HG03378 (cell line): ENCODE data around the gene GRAP2.
"Not testable (repeated sequence)": the region's sequence is repeated elsewhere in the genome, so short reads cannot be mapped to it uniquely, and the experiment has no call there.

Experiments
- ATAC-seq: cut with Tn5 transposase; IDR thresholded peaks from one replicate; pipeline ENCODE4 v1.9.1; 2021; ENCODE audit warnings: mild to moderate bottlenecking, moderate library complexity; ENCODE audit not compliant: unreplicated experiment

Gene GRAP2

DNA sequence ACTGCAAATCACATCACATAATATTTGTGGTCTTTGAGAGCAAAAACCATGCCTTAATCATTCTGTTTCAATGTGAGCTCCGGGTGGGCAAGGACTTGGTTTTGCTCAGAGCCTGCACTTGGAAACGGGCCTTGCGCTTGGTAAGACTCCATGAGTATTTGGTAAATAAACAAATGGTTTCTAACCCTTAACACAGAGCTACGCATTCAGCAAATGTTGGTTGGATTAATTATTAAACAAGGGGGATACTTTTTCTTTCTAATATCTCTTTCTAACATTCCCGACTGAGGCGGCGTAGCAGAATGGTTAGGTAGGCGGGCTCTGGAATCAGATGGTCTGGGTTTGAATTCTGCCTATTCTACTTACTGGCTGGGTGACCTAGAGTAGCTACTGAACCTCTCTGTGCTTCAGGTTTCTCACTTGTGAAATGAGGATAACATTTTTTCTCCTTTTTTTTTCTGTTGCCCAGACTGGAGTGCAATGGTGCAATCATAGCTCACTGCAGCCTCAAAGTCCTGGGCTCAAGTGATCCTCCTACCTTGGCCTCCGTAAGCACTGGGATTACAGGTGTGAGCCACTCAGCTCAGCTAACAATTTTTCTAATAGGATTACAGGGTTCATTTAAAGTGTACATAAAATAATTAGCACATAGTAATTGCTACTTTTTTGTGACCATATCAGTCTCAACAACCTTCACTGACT, 90.4 kb downstream of the GRAP2 start:
- ATAC-seq, result no peak

- ATAC-seq, result no peak
Observed at GRCh38 chr22:39992088-39992826, 91.4 kb downstream of the GRAP2 start.

- ATAC-seq, result not testable (repeated sequence)
Observed at GRCh38 chr22:39992894-39993293, 92.0 kb downstream of the GRAP2 start.

DNA sequence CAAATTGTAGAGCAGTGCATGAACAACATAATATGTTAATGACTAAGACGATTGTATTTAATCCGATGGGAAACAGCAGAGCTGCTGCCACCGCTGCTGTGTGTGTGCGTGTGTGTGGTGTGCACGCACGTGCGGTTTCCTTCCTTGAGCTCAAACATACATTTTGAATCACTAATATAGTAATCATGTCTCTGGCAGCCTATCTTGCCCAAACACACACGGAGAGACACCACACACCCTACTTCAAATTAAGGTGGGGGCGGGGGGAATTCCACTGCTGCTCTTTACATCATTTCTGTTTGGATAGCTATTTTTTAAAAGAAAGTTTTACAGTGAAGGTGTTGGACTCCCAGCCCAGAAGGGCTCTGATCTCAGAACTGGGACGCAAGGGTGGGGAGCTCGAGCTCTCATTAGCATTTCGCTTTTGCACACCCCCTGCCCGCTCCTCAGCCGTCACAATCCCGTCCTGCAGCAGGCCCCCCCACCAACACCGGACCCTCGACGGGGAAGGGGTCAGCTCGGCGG, 93.2 kb downstream of the GRAP2 start:
- ATAC-seq, result no peak

GRCh38 chr22:39994566-39995392, 93.9 kb downstream of the GRAP2 start, which contains the start of gene FAM83F:
Gene FAM83F, plus strand, starts transcription at chr22:39994954. Its CDS starts 89 bp downstream, at chr22:39995043.
- no peak for ATAC-seq

DNA sequence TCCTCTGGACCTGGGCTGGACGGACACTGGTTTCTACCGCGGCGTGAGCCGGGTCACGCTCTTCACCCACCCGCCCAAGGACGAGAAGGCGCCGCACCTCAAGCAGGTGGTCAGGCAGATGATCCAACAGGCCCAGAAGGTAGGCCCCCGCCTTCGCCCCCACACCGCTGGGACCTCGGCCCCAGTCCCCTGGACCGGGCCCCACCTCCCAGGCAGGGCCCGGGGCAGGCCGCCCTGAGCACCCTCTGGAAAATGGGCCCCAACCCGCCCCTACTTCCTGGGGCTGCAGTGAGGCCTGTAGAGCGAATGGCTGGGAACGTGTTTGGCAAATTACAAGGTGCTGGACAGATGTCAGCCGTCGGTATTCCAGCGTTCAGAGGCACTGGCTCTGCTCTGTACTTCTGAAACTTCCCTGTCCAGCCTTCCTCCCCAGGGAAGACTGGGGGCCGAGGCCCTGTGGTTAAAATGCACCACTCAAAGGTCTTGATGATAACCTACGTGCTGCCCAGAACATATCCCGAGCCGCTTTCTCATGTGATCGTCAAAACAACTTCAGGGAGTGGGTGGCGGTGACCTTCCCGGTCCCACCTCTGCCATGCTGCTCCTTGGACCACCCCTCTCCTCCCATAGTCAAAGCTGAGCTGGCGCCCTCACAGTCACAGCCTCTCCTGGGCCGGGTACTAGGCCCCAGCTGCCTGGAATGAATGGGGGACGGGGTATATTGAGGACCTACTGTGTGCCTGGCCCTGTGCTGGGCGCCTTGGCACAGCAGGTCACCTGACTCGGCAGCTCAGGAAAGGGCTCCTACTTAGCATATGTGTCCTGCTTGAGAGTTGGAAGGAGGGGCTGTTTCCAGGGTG, 94.7 kb downstream of the GRAP2 start:
- ATAC-seq, result no peak

DNA sequence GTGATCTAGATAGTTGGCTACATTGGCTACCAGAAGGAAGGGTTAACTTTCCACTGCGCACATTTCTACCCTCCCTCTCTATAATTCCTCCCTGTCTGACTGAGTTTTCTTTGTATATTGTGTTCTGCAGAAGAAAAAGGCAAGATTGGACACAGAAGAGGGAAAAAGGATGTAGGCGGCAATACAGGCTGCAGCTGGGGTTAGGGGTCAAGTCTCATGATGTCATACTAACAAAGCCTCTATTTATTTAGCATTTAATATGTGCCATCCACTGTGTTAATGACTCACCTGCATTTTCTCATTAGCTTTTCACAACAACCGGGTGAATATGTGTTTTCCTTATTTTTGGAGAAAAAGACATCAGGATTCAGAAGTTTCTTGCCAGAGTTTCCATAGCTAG, 95.8 kb downstream of the GRAP2 start:
- no peak for ATAC-seq

DNA sequence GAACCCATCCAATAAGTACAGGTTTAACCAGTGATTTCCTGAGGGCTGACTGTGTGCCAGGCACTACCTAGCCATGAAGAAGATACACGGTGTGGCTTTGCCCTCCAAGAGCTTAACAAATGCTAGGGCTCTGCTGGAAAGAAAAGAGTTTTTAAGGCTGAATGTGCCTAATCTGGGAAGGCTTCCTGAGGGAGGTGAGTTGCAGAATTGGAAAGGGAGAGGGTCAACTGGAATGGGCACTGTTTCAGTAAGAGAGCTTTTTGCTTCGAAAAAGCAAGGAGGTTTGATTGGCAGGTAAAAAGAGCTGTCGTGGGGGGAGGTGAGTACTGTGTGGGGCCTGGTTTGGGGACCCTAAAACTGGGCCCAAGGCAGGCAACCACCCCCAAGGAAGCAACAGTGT, 96.5 kb downstream of the GRAP2 start:
- ATAC-seq, result no peak

GRCh38 chr22:39997939-39998726, 97.2 kb downstream of the GRAP2 start:
- ATAC-seq, result no peak

DNA sequence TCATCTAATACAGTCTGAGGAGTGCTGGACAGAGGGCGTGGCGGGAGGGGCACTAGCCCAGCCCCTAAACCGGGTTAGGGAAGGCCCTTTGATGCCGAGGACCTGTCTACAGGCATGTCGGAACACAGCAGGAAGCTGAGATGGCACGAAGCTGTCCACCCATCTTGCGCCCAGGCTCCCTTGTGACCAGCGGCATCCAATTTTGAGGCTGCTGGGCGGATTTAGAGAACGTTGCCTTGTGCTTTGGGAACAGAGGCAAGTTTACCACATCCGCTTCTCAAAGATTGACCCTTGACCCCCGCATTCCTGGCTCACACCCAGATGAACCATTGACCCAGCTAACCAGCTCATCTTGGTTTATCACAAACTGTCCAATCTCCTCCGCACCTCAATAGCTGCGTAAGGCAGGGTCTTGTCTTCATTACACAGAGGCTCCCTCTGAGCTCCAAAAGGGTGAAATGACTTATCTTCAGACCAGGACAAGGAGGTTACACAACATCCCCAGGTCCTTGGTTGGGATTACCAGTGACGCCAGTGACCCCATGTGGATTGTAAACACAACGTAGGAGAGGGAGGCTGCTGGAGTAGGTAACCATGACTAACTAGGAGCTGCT, 98.4 kb downstream of the GRAP2 start:
- ATAC-seq, result no peak

DNA sequence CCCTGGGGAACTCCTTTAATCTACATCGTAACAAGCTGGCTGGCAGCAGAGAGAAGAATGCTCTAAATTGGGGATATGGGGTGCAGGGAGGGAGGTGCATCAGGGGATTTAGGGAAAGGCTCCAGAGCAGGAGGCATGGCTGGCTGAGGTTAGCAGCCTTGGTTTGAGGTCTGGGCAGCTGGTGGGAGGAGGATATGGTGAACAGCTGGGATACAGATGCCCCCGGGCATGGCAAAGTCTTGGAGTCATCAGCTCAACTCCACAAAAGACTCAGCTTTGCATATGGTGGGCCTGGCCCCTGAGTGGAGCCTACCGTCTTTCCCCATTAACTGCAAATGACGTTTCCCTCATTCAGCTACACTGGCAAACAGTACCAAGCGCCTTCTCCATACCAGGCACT, 99.3 kb downstream of the GRAP2 start:
- no peak for ATAC-seq

DNA sequence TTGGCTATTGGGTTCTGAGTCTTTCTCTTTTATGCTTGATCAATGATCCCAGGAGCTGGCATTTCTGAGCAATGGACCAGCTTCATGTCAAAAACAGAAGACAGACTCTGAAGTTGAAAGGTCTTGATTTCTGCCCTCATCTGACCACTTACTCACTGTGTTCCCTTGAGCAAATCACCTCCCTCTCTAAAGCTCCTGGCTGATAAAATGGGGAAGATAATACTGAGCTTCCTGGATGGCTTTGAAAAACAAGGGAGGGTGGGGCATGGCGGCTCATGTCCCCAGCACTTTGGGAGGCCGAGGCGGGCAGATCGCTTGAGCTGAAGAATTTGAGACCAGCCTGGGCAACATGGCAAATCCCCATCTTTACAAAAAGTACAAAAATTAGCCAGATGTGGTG, 100.2 kb downstream of the GRAP2 start:
- no peak for ATAC-seq

GRCh38 chr22:40001800-40002577, 101.1 kb downstream of the GRAP2 start:
- no peak for ATAC-seq

GRCh38 chr22:40002935-40003715, 102.2 kb downstream of the GRAP2 start:
- ATAC-seq, result no peak

DNA sequence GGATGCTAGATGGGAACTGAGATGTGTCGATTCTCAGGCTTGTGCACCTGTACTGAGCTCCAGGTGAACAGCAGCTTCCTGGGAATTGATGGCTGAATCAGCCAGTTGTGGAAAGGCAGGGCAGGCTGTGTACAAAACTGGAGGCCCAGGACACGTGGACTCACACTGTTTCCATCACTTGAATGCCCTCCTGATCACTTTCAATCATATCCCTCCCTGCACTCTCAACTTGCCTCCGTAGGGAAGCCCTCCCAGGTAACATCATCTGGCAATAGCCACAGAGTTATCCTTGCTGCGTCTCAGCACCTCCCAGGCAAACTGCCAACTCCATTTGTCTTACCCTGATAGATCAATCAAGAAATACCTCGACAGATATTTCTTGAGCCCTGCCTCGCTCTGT, 104.0 kb downstream of the GRAP2 start:
- ATAC-seq, result no peak

DNA sequence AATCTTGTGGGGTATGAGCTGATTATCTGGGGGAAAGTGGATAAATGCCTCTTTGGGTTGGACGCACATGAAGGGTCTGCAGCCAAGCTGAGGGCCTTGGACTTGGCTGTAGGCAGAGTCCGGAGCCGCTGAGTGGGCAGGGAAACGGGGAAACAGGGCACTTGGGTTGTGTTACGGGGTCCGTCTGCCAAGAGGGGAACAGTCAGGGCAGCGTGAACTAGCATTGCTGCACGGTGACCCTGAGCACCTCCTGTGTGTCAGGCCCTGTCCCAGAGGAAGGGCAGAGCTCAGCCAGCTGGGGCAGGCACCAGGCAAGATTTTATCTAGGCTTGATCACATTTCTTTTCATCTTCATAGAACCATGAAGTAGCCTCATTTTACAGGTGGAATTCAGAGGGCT, 105.8 kb downstream of the GRAP2 start:
- ATAC-seq, result no peak

GRCh38 chr22:40007853-40008710, 107.2 kb downstream of the GRAP2 start:
- ATAC-seq, result no peak
